ENCODE data around the gene TRABD2B. TPM values are rescaled to one million over a fixed set of nuclear protein-coding genes. Genes with fewer than 3 reads are reported as not detected.

TRABD2B gene
- total and polyA plus RNA-seq, 2 donors from 2014 or later: 19.8 to 62.0 TPM

GRCh38 chr1:48002142-48002541 lies 5.0 kb upstream of the TRABD2B start:
- Histone ChIP-seq H3K9me3 (ENCODE audit: control insufficient read depth in 2 of 3, insufficient read depth in 1 of 3, low read length in 3 of 3) (no peaks in the 10 kb centered on the region), H3K4me3 (ENCODE audit: low read length in 3 of 3) (no peak overlapping the region), H3K36me3 (ENCODE audit: control insufficient read depth in 2 of 3, insufficient read depth in 3 of 3, low read length in 3 of 3) (no peaks in the 10 kb centered on the region), H3K27me3 (ENCODE audit: control insufficient read depth, insufficient read depth, low read length) (peaks cover 3% of the 10 kb centered on the region), H3K9ac (ENCODE audit: low read length in 3 of 3) (no peak overlapping the region), H3K4me1 (ENCODE audit: control insufficient read depth in 2 of 3, insufficient read depth in 2 of 3, low read depth in 1 of 3, low read length in 3 of 3) (peaks cover 0 to 9% (median 6%) of the 10 kb centered on the region in 3 donors), H3K27ac (ENCODE audit: low read depth in 2 of 2, low read length in 2 of 2) (no peak overlapping the region)
- DNase-seq: no peak
- intact Hi-C loops (cut with DNase I): no loop called here
- TF ChIP-seq CTCF (IDR thresholded peaks at IDR 0.05; ENCODE audit: borderline replicate concordance, extremely low read depth, insufficient read depth): no peak
- no peak for FAIRE-seq

- DNase-seq: peak in 1 of 5 donors; percentile 22
- no peak overlapping the region for H3K4me3 ChIP-seq (ENCODE audit: low read length in 3 of 3)
- intact Hi-C loops (cut with DNase I): no loop called here
- H3K36me3 ChIP-seq (ENCODE audit: control insufficient read depth in 2 of 3, insufficient read depth in 3 of 3, low read length in 3 of 3): no peaks in the 10 kb centered on the region
- no peak overlapping the region for H3K27ac ChIP-seq (ENCODE audit: low read depth in 2 of 2, low read length in 2 of 2)
- no peak for TF ChIP-seq CTCF (IDR thresholded peaks at IDR 0.05; ENCODE audit: borderline replicate concordance, extremely low read depth, insufficient read depth)
- FAIRE-seq: no peak
- peaks cover 0 to 9% (median 6%) of the 10 kb centered on the region in 3 donors for H3K4me1 ChIP-seq (ENCODE audit: control insufficient read depth in 2 of 3, insufficient read depth in 2 of 3, low read depth in 1 of 3, low read length in 3 of 3)
- peaks cover 3% of the 10 kb centered on the region for H3K27me3 ChIP-seq (ENCODE audit: control insufficient read depth, insufficient read depth, low read length)
- H3K9ac ChIP-seq (ENCODE audit: low read length in 3 of 3): no peak overlapping the region
- H3K9me3 ChIP-seq (ENCODE audit: control insufficient read depth in 2 of 3, insufficient read depth in 1 of 3, low read length in 3 of 3): no peaks in the 10 kb centered on the region
These were observed 4.5 kb upstream of the TRABD2B start for GRCh38 chr1:48001696-48002095.

- H3K27ac ChIP-seq (ENCODE audit: low read depth in 2 of 2, low read length in 2 of 2): no peak overlapping the region
- H3K36me3 ChIP-seq (ENCODE audit: control insufficient read depth in 2 of 3, insufficient read depth in 3 of 3, low read length in 3 of 3): no peaks in the 10 kb centered on the region
- H3K9ac ChIP-seq (ENCODE audit: low read length in 3 of 3): no peak overlapping the region
- H3K9me3 ChIP-seq (ENCODE audit: control insufficient read depth in 2 of 3, insufficient read depth in 1 of 3, low read length in 3 of 3): no peaks in the 10 kb centered on the region
- intact Hi-C loops (cut with DNase I): no loop called here
- peaks cover 5% of the 10 kb centered on the region for H3K27me3 ChIP-seq (ENCODE audit: control insufficient read depth, insufficient read depth, low read length)
- H3K4me1 ChIP-seq (ENCODE audit: control insufficient read depth in 2 of 3, insufficient read depth in 2 of 3, low read depth in 1 of 3, low read length in 3 of 3): peaks cover 0 to 9% (median 6%) of the 10 kb centered on the region in 3 donors
- FAIRE-seq (no peak), DNase-seq (peak; percentile 73 to 82 (median 76))
- no peak for TF ChIP-seq CTCF (IDR thresholded peaks at IDR 0.05; ENCODE audit: borderline replicate concordance, extremely low read depth, insufficient read depth)
- no peak overlapping the region for H3K4me3 ChIP-seq (ENCODE audit: low read length in 3 of 3)
These were observed 3.7 kb upstream of the TRABD2B start for GRCh38 chr1:48000883-48001282.

- H3K4me3 ChIP-seq (ENCODE audit: low read length in 3 of 3): no peak overlapping the region
- no peak for TF ChIP-seq CTCF (IDR thresholded peaks at IDR 0.05; ENCODE audit: borderline replicate concordance, extremely low read depth, insufficient read depth)
- peak in 1 of 5 donors; percentile 34 for DNase-seq
- intact Hi-C loops (cut with DNase I): no loop called here
- no peak overlapping the region for H3K9ac ChIP-seq (ENCODE audit: low read length in 3 of 3)
- H3K4me1 ChIP-seq (ENCODE audit: control insufficient read depth in 2 of 3, insufficient read depth in 2 of 3, low read depth in 1 of 3, low read length in 3 of 3): peaks cover 0 to 14% (median 6%) of the 10 kb centered on the region in 3 donors
- H3K27me3 ChIP-seq (ENCODE audit: control insufficient read depth, insufficient read depth, low read length): peaks cover 7% of the 10 kb centered on the region
- H3K9me3 ChIP-seq (ENCODE audit: control insufficient read depth in 2 of 3, insufficient read depth in 1 of 3, low read length in 3 of 3): no peaks in the 10 kb centered on the region
- no peaks in the 10 kb centered on the region for H3K36me3 ChIP-seq (ENCODE audit: control insufficient read depth in 2 of 3, insufficient read depth in 3 of 3, low read length in 3 of 3)
- no peak for FAIRE-seq
- H3K27ac ChIP-seq (ENCODE audit: low read depth in 2 of 2, low read length in 2 of 2): no peak overlapping the region
These were observed 1.9 kb upstream of the TRABD2B start for GRCh38 chr1:47999097-47999496.

Data from kidney (tissue), 14 donors.